ENCODE results near the gene DOP1B.

DNA sequence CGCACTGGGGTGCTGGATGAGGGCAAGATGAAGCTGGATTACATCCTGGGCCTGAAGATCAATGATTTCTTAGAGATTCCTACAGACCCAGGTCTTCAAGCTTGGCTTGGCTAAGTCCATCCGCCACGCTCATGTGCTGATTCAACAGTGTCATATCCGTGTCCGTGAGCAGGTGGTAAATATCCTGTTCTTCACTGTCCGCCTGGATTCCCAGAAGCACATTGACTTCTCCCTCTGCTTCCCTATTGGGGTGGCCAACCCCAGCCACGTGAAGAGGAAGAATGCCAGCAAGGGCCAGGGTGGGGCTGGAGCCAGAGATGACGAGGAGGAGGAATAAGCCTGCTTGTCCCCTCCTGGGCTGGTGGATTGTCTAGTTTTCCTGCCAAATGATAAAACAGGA is 23.9 kb upstream of the DOP1B start:
- TF ChIP-seq POLR2A (IDR thresholded peaks at IDR 0.05) (no peak), POLR2AphosphoS5 (IDR thresholded peaks at IDR 0.05) (no peak), EP300 (IDR thresholded peaks at IDR 0.05) (no peak)
- TF ChIP-seq, protein P1, sequence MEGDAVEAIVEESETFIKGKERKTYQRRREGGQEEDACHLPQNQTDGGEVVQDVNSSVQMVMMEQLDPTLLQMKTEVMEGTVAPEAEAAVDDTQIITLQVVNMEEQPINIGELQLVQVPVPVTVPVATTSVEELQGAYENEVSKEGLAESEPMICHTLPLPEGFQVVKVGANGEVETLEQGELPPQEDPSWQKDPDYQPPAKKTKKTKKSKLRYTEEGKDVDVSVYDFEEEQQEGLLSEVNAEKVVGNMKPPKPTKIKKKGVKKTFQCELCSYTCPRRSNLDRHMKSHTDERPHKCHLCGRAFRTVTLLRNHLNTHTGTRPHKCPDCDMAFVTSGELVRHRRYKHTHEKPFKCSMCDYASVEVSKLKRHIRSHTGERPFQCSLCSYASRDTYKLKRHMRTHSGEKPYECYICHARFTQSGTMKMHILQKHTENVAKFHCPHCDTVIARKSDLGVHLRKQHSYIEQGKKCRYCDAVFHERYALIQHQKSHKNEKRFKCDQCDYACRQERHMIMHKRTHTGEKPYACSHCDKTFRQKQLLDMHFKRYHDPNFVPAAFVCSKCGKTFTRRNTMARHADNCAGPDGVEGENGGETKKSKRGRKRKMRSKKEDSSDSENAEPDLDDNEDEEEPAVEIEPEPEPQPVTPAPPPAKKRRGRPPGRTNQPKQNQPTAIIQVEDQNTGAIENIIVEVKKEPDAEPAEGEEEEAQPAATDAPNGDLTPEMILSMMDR (IDR thresholded peaks at IDR 0.05) = no peak
